Uterus (tissue), 4 donors: Measurements from ENCODE around the gene ZBP1. TPM values are rescaled to one million over a fixed set of nuclear protein-coding genes. Genes with fewer than 3 reads are reported as not detected.

Experiments
- DNase-seq, 2 donors: peaks; one replicate each; pipeline ENCODE4 v3.0.0-alpha.2; 2019 to 2020
- H3K27ac ChIP-seq, 2 donors: fragments of 200-600 bp; sonication (generic); 1 replicate in 1 of 2; 2 replicates in 1 of 2; pipeline ENCODE4 v1.5.1; 2016 to 2018
- H3K27me3 ChIP-seq, 2 donors: fragments of 200-600 bp; sonication (generic); one replicate each; pipeline ENCODE4 v1.5.1; 2018 to 2019; ENCODE audit warnings: control low read depth in 1 of 2
- H3K36me3 ChIP-seq, 2 donors: fragments of 200-600 bp; sonication (generic); one replicate each; pipeline ENCODE4 v1.5.1; 2019; ENCODE audit warnings: control low read depth in 1 of 2
- H3K4me1 ChIP-seq, 2 donors: fragments of 200-600 bp; sonication (generic); one replicate each; pipeline ENCODE4 v1.5.1; 2018 to 2019; ENCODE audit warnings: control low read depth in 1 of 2
- H3K4me3 ChIP-seq, 2 donors: fragments of 200-600 bp; sonication (generic); 1 replicate in 1 of 2; 2 replicates in 1 of 2; pipeline ENCODE4 v1.5.1; 2018 to 2019; ENCODE audit warnings: mild to moderate bottlenecking in 1 of 2
- H3K9me3 ChIP-seq, 2 donors: fragments of 200-600 bp; sonication (generic); one replicate each; pipeline ENCODE4 v1.5.1; 2019; ENCODE audit warnings: control low read depth in 1 of 2
- POLR2A ChIP-seq, 2 donors: fragments of 450-650 bp; IDR thresholded peaks; one replicate each; pipeline ENCODE4 v1.6.1; 2016; ENCODE audit warnings: antibody characterized with exemption in 2 of 2, mild to moderate bottlenecking in 1 of 2, moderate library complexity in 1 of 2
- intact Hi-C: fragments of 100-400 bp; cut with DNase I; formaldehyde crosslinking; loops from one replicate; pipeline ENCODE4 v1.15.1; 2023; ENCODE audit warnings: low total_unique reads
- total RNA-seq, 4 donors: library from RNA; depleted of rRNA in 3 of 4; stranded (reverse); fragments of >200 nt in 3 of 4; gene quantifications; one replicate each; pipeline versions ENCODE4 v1.1.0 to v1.2.4, GENCODE V29; 2014 to 2023
- TF ChIP-seq, protein P1 (sequence below), 4 experiments: fragments of 200-600 bp in 2 of 4; fragments of 450-650 bp in 2 of 4; sonication (generic) in 2 of 4; IDR thresholded peaks; one replicate each; pipeline ENCODE4 v1.5.1; 2016 to 2019; ENCODE audit warnings: antibody characterized with exemption in 4 of 4, mild to moderate bottlenecking in 2 of 4, moderate library complexity in 1 of 4
- donor health status: DM: yes; HTN: yes; CAD: no.

Gene ZBP1
- total RNA-seq, 4 donors from 2014 or later: 0.46 TPM; not detected in 3

- intact Hi-C loops: no loop called here
- DNase-seq: peak; percentile 36 to 37
- no peaks in the 10 kb centered on the region for H3K9me3 ChIP-seq
These were observed 2.6 kb upstream of the ZBP1 start for GRCh38 chr20:57622579-57623381.

GRCh38 chr20:57622201-57622570 is 2.0 kb upstream of the ZBP1 start:
- DNase-seq: no peak
- Histone ChIP-seq H3K4me3 (no peak overlapping the region), H3K27ac (no peak overlapping the region), H3K27me3 (no peaks in the 10 kb centered on the region), H3K9me3 (no peaks in the 10 kb centered on the region), H3K4me1 (no peaks in the 10 kb centered on the region), H3K36me3 (no peaks in the 10 kb centered on the region)
- TF ChIP-seq, protein P1, sequence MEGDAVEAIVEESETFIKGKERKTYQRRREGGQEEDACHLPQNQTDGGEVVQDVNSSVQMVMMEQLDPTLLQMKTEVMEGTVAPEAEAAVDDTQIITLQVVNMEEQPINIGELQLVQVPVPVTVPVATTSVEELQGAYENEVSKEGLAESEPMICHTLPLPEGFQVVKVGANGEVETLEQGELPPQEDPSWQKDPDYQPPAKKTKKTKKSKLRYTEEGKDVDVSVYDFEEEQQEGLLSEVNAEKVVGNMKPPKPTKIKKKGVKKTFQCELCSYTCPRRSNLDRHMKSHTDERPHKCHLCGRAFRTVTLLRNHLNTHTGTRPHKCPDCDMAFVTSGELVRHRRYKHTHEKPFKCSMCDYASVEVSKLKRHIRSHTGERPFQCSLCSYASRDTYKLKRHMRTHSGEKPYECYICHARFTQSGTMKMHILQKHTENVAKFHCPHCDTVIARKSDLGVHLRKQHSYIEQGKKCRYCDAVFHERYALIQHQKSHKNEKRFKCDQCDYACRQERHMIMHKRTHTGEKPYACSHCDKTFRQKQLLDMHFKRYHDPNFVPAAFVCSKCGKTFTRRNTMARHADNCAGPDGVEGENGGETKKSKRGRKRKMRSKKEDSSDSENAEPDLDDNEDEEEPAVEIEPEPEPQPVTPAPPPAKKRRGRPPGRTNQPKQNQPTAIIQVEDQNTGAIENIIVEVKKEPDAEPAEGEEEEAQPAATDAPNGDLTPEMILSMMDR (IDR thresholded peaks at IDR 0.05): no peak
- no peak for TF ChIP-seq POLR2A (IDR thresholded peaks at IDR 0.05)
- intact Hi-C loops: no loop called here

More at GRCh38 chr20:57622579-57623381, 2.6 kb upstream of the ZBP1 start:
- H3K27ac ChIP-seq: no peak overlapping the region
- no peak overlapping the region for H3K4me3 ChIP-seq
- peaks cover 0 to 4% of the 10 kb centered on the region in 2 donors for H3K4me1 ChIP-seq
- no peaks in the 10 kb centered on the region for H3K36me3 ChIP-seq
- H3K27me3 ChIP-seq: no peaks in the 10 kb centered on the region
- TF ChIP-seq, protein P1 (IDR thresholded peaks at IDR 0.05): peak; percentile 41 to 72 (median 59)
- TF ChIP-seq POLR2A (IDR thresholded peaks at IDR 0.05): no peak

DNA sequence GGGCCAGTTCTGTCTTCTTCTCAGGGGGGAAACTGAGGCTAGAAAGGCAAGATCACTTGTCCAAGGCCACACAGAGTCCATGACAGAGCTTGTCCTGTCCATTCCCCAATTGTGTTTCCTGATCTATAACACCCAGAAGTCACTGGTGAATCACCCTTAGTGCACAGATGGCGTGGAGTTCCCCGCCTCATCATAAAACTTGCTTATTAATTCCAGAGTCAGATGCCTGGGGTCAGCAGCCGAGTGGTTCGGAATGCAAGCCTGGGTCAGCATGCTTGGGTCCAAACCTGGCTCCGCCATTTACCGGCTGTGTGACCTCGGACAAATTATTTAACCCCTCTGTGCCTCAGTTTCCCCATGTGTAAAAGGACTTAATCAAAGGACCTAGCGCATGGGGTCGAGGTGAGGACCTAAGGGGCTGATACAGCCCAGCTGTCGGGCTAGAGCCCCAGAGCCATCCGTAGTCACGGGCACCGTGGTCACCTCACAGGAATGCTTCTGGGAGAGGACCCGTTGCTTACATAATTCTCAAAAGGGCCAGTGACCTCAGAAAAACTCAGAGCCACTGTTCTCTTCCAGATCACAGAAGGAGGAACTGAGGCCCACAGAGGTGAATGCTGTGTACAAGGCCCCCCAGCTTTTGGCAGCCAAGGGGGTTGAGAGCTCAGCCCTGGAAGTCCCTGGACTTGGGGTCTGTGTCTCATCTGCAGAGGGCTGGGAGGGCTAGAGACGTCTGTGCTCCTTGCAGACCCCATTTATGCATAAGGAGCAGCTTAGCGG is 1.4 kb upstream of the ZBP1 start:
- no peak overlapping the region for H3K27ac ChIP-seq
- no peaks in the 10 kb centered on the region for H3K4me1 ChIP-seq
- no peak for DNase-seq
- no peaks in the 10 kb centered on the region for H3K9me3 ChIP-seq
- intact Hi-C loops: no loop called here
- no peaks in the 10 kb centered on the region for H3K36me3 ChIP-seq
- H3K27me3 ChIP-seq: no peaks in the 10 kb centered on the region
- no peak overlapping the region for H3K4me3 ChIP-seq
- no peak for TF ChIP-seq POLR2A (IDR thresholded peaks at IDR 0.05)
- TF ChIP-seq, protein P1 (IDR thresholded peaks at IDR 0.05): no peak

DNA sequence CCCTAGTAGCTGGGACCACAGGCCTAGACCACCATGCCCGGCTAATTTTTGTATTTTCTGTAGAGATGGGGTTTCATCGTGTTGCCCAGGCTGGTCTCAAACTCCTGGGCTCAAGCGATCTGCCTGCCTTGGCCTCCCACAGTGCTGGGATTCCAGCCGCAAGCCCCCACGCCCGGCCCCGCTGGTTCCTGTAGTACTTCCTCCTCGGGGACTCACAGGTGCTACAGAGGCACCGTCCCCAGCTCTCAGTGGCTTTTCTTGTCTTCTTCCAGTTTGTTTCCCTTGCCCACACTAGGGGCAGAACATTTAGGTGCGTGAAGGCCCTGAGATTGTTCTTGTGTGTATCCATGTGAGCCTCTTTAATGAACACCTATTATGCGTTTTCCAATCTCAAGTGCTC is 773 bp upstream of the ZBP1 start:
- TF ChIP-seq POLR2A (IDR thresholded peaks at IDR 0.05): no peak
- TF ChIP-seq, protein P1 (IDR thresholded peaks at IDR 0.05): no peak
- Histone ChIP-seq H3K4me3 (no peak overlapping the region), H3K4me1 (no peaks in the 10 kb centered on the region), H3K27me3 (no peaks in the 10 kb centered on the region), H3K27ac (no peak overlapping the region), H3K9me3 (no peaks in the 10 kb centered on the region), H3K36me3 (no peaks in the 10 kb centered on the region)
- DNase-seq: no peak
- intact Hi-C loops: no loop called here
